ENCODE results near the gene RUNX1.
A peak's percentile ranks its signal among the peaks of the same experiment; 100 is the strongest.

The RUNX1 gene

GRCh38 chr21:34875830-34876229 lies 173.3 kb downstream of the RUNX1 start:
- DNase-seq, result no peak

DNA sequence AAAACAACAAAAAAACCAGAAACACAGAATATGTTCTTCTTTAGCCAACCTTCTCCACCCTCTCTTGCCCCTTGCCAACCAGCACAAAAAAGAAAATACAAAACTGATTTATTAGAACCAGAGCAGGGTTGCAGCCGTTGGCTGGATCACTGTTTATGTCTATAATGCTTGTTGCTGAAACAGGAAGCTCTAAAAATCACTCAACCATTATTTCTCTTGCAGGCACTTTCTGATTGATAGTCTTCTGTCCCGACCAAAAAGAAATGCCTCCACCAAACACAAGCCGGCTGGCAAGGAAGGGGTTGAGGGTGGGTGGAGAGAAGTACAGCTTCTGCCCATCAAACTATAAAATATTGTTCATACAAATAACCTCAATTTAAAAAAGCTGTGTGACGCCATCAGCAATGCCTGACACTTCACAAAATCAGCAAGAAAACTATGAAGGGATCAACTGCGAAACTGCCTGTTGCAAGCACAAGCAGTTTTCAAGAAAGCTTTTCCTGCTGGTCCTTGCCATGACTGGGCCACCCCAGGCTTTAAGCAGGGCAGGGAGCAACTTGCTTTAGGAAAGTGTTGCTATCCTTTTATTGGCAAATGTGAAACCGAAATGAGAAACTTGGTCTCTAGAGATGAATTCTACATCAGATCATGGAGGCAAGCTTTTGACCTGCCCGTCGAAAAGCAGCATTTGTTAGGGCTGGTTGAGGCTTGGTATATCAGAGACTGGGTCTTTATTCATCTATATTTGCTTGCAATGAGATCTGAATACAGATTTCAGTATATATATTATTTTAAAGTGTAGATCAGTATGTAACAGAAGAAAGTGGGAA lies 174.2 kb downstream of the RUNX1 start:
- DNase-seq, result no peak

DNA sequence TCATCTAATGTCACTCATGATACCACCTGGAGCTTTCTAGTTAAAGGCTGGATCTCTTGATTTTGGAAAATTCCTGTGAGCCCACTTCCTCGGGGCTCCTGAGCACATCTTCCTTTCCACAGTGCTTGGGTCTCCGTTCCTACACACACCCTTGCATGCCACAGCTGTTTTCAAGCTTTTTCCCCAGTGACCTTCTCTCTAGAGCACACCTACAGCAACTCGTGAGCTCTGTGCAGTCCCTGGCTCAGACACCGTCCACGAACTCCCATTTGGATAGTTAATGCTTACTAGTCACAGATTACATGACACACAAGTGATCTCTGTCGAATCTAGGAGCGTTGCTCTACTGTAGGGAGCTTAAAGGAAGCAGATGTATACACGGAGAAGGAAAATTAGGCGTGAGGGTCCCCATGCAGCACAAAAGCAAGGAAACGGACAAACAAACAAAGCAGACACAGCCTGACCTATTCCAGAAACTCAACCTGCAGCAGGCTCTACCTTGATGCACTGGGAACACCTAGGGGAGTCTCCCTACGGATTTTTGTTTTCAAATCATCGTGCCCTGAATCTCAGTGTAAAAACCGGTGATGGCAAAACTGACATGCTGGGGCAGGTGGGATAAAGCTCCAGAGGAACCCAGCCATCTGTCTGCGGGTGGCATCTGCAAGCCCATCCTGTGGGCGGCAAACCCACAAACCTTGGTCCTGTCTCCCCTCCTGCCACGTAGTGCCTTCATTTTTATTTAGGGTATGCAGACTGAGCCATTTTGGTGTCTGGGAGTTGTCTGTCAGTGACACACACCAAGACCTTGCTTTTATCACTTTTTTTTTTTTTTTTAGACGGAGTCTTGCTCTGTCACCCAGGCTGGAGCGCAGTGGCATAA lies 177.8 kb downstream of the RUNX1 start:
- DNase-seq, result no peak

DNA sequence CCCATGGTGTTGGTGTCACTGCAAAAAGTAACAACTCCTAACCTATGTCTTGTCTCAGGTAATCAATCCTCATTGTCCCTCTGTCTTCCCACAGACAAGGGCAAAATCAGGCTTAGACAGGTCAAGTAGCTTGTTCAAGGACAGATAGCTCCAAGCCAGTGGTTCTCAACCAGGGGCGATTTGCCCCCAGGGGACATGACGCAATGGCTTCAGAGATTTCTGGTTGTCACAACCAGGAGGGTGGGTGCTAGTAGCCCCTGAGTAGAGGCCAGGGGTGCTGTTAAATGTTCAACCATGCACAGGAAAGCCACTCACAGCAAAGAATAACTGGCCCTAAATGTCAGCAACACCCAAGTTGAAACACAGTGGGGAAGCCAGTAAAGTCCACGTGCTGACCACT lies 178.9 kb downstream of the RUNX1 start:
- no peak for DNase-seq

DNA sequence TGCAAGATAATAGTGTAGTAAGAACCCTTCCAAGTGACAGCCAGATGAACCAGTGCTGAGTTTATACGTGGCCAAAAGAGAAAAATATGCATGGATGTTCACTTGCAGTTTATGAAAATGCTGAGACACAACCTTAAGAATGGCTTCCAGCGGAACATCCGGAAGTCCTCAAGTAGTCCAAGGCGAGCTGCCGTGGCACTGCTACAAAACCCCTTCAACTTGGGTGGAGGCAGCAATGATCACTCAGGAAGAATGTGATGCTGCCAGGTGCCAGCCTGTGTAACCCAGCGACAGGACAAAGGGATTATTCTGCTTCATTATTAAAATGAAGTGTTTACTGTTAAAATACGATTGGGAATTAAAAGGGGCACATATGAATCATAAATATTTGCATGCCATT lies 179.6 kb downstream of the RUNX1 start:
- DNase-seq, result no peak

DNA sequence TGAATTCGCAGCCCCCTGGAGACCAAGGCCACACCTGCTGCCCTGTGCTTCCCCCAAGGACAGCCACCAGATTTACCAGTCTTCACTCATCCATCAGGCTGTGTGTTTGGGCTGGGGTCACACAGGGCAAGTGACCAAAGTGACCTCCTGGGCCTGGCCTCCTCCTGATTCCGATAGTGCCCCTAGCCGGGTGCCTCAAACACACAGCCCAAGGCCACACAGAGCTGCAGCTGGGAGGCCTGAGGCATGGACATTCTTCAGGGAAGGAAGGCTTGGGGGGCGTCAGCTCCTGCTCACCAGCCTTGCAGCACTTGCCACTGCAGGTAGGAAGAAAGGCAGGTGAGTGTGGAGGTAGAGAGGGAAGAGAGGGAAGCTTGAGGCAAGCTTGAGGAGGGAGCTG lies 181.3 kb downstream of the RUNX1 start:
- no peak for DNase-seq

DNA sequence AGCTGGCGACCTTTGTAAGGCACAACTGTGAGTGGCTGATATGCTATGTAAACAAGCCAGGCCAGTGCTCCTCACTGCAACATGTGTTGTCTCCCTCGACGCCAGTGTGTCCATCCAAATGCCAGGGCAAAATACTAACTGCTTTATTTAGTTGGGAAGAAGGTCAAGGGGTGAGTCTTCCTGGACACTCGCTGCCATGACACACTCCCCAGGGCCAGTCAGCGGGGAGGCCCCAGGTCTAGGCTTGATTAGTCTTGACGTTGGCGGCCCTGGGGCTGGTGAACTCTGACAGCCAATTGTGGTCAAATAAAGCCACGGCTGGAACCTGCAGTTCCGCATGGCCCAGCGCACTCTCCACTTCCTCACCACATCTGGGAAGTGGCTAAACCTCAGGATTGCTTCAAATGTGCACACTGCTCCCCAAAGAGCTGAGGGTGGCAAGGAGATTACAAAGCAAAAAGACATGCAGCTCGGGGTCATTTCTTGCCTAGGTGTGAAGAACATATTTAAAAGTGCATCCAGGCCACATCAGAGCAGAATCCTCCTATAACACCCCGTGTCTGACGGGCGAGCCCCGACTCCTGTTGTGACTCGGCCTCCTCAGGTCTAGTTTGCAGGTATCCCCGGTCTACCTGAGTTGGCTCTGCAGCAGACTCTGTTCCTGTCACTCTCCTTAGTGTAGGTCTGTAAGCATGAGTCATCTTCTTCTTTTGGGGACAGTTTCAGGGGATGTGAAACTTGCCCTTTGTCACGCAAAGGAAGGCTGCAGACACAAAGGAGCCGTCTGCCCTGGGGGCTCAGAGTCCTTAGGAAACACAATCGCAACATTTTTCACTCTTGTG lies 183.5 kb downstream of the RUNX1 start:
- peak; percentile 14 for DNase-seq

DNA sequence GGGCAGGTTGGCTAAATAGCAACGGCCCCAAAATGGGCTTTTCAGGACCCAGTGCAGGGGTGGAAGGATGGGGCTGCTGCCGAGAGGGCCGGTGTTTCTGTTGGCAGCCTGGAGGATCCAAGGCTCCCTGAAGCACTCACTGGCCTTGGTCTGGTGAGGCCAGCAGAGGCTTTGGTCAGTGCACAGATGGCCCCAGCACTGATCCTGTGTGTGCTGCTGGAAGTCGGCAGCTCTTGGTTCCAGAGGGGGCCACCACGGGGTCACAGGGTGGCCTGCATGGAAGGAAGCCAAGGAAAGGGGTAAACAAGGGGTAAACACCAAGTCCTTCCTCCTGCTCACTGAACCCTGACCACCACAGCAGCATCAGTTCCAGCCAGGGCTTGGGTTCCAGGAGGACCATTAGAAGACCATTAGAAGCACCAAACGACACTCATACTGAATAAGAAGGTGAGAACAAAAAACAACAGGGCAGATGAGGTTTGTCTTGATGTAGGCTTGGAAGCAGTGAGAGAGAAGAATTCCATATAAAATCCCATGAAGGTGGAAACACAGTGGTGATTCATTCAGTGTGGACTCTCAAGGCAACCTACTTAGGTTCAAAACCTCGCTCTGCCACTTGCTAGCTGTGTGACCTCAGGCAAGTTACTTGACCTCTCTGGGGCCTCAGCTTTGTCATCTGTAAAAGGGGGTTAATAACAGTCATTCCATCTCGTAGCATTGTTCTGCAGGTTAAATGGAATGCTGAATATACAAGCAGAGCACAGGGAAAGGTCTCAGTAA lies 184.5 kb downstream of the RUNX1 start:
- DNase-seq, result no peak

- no peak for DNase-seq
Measured at GRCh38 chr21:34862951-34863350, 186.2 kb downstream of the RUNX1 start.

DNA sequence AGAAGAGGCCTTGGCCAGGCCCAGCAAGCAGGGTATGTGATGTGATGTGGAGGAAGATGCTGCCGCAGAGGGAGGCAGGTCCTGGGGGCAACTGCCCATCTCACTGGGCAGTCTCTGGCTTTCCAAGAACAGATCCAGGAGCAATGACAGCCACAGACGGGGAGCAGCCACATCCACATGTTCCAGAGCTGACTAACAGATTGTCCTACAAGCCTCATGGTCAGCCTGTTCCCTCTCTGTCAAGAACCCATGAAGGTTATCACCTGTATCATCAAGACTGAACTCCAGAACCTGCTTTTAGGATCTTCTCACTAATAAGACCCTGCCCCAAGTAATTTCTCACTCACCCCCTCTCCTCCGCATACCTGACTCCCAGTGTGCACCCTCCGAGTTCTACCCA lies 187.8 kb downstream of the RUNX1 start:
- no peak for DNase-seq

DNA sequence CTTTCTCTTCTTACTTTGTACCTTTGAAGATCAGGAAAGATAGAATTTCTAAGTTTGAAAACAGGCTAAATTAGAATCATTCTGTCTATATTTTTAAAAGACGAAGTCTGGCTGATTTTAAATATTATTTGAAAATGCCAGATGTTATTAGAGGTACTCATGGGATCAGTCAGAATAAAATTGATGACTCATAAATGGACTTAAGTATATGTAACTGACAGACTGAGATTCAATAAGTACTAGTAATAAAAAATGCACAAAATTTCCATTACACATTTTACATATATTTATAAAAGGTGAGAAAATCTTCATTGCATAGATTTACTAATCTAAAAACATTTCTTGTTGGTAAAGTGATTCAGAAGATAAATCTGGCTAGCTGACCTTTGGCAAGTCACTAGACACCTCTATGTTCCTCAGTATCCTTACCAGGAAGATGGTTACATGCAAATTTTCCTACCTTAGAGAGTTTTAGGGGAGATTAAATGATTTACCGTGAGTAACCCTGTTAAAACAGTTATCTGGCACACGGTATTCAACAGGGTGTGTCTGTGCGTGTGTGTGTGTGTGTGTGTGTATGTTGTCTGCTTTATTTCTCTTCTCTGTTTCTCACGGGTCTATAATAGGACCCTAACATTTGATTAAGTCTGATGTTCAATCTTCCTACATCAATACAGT lies 189.0 kb downstream of the RUNX1 start:
- DNase-seq, result no peak

DNA sequence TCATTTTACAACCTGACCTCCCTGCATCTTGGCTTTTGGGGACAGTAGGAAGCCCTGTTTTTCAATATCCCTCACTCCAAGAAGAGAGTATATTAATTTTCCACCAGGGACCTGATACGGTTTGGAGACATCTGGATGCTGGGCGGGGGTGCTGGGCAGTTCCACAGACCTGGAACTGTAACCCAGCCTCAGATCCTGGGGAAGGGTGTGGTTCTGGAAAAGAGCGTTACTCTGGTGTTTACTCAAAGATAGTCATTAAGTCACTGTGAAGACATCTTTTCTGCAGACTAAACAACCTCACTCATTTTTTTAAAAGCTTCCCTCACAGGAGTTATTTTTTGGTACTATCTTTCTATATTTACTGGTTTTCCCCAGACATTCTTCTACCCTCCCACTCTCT lies 190.5 kb downstream of the RUNX1 start:
- no peak for DNase-seq

GRCh38 chr21:34857874-34858273 lies 191.2 kb downstream of the RUNX1 start:
- no peak for DNase-seq

GRCh38 chr21:34857122-34857713 lies 191.9 kb downstream of the RUNX1 start:
- DNase-seq, result no peak

GRCh38 chr21:34852448-34852847 lies 196.7 kb downstream of the RUNX1 start:
- DNase-seq, result no peak

DNA sequence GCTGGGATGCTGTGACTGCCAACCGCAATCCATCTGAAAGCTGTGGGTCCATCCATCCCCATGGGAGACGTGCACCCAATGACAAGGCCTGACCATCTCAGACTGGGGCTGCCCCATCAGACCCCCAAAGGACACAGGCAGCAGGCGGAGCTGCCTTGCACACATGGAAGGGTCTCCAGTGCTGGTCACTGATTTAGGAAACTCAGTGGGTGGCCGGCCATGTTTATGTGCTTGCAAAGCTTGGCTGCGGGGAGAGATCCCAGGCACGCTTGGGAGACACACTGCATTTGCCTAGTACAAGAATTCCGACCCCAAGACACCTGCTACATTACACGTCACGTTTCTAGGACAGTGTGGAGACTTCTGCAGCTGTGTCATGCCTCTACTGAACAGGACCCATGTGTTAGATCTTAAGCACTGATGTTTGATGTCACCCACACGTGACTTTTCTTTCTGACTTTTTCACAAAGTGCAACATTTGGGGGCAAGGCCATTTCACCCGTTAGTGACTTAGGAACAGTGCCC lies 198.9 kb downstream of the RUNX1 start:
- DNase-seq, result no peak

DNA sequence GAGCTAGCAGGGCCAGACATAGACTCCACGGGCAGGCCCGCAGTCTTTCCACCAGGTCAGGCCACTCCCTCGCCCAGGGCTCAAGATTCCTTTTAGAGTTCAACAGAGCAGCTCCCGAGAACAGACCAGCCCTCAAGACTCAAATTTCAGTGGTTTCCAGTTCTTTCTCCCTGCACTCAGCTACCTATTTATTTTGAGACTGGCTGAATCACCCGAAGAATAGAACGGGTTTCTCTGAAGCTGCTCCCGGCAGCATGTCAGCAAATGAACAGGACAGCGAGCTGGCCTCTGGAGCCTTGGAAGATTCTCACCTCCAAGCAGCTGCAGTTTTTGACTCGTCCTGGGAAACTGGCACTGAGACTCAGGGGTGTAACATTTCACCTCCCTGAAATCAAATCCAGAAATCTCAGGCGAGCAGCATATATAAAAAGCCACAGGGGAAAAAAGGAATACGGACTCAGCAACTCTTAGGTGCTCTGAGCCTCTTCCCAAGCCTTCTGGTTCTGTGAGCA lies 202.4 kb downstream of the RUNX1 start:
- no peak for DNase-seq

- DNase-seq, result peak; percentile 52
Measured at GRCh38 chr21:34845521-34846451, 203.3 kb downstream of the RUNX1 start.

DNA sequence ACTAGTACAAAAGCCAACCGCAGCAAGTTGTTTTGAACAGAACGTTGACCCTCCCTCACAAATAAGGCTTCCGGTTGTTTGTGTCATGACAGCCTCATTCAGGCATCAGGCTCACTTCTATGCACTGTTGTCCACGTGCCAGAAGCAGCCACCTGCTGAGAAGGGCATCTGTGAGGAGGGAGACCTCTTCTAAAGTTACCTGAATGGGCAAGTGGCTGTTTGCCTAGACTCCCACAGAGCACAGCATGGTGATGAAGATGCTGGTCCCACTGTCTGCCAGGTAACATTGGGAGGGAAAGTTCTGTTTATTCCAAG lies 204.2 kb downstream of the RUNX1 start:
- no peak for DNase-seq
